AG10803 (cell line): ENCODE results near the gene PPFIA4.
"Not testable (repeated sequence)": the region's sequence is repeated elsewhere in the genome, so short reads cannot be mapped to it uniquely, and the experiment has no call there.

Experiments
- DNase-seq: peaks from one replicate; pipeline ENCODE4 v3.0.0; 2010; ENCODE audit warnings: low read depth
- H3K4me3 ChIP-seq: 2 replicates; pipeline ENCODE4 v1.5.1; 2011; ENCODE audit warnings: mild to moderate bottlenecking, low read length, control low read depth
- CTCF ChIP-seq: conservative IDR thresholded peaks from 2 replicates; pipeline ENCODE4 v1.5.1; 2011; ENCODE audit warnings: mild to moderate bottlenecking, low read length, control low read depth, inconsistent platforms

Gene PPFIA4

GRCh38 chr1:203017692-203018091 is 8.6 kb upstream of the PPFIA4 start:
- H3K4me3 ChIP-seq = no peak overlapping the region
- TF ChIP-seq CTCF = no peak
- no peak for DNase-seq

GRCh38 chr1:203022855-203023254 is 3.4 kb upstream of the PPFIA4 start:
- not testable (repeated sequence) for H3K4me3 ChIP-seq, DNase-seq

- no peak overlapping the region for H3K4me3 ChIP-seq
- DNase-seq = no peak
- no peak; the same call in 1 of the 2 replicates for TF ChIP-seq CTCF
Measured at GRCh38 chr1:203025686-203026030, 633 bp upstream of the PPFIA4 start.

- no peak for DNase-seq
- peak overlapping the region; percentile 91 for H3K4me3 ChIP-seq
- no peak for TF ChIP-seq CTCF
Measured at GRCh38 chr1:203026666-203027663, 674 bp downstream of the PPFIA4 start.

GRCh38 chr1:203028067-203028783 is 1.9 kb downstream of the PPFIA4 start:
- TF ChIP-seq CTCF = no peak
- no peak overlapping the region for H3K4me3 ChIP-seq
- no peak for DNase-seq

- TF ChIP-seq CTCF = no peak
- no peak for DNase-seq
- H3K4me3 ChIP-seq = no peak overlapping the region
Measured at GRCh38 chr1:203028784-203029553, 2.7 kb downstream of the PPFIA4 start.

- peak; percentile 40 for TF ChIP-seq CTCF
- no peak for DNase-seq
- no peak overlapping the region for H3K4me3 ChIP-seq
Measured at GRCh38 chr1:203031467-203031866, 5.2 kb downstream of the PPFIA4 start.
